Coronary artery (tissue), 2 donors: ENCODE results near the gene SLC25A40.

Source experiments
- DNase-seq: peaks from one replicate; pipeline ENCODE4 v3.0.0-alpha.2; 2017; ENCODE audit warnings: low spot score
- H3K27ac ChIP-seq, 2 donors: fragments of 200-600 bp; sonication (generic); one replicate each; pipeline ENCODE4 v1.5.1; 2016 to 2019
- H3K4me3 ChIP-seq: fragments of 200-600 bp; sonication (generic); 2 replicates; pipeline ENCODE4 v1.5.1; 2016; ENCODE audit warnings: mild to moderate bottlenecking, moderate library complexity
- TF ChIP-seq, protein P1 (sequence below): fragments of 200-600 bp; sonication (generic); IDR thresholded peaks from one replicate; pipeline ENCODE4 v1.5.1; 2019; ENCODE audit warnings: antibody characterized with exemption

The SLC25A40 gene

GRCh38 chr7:87899255-87899654 lies 23.1 kb upstream of the SLC25A40 start:
- Histone ChIP-seq H3K4me3 (no peak overlapping the region), H3K27ac (no peak overlapping the region)
- DNase-seq: no peak
- TF ChIP-seq, protein P1, sequence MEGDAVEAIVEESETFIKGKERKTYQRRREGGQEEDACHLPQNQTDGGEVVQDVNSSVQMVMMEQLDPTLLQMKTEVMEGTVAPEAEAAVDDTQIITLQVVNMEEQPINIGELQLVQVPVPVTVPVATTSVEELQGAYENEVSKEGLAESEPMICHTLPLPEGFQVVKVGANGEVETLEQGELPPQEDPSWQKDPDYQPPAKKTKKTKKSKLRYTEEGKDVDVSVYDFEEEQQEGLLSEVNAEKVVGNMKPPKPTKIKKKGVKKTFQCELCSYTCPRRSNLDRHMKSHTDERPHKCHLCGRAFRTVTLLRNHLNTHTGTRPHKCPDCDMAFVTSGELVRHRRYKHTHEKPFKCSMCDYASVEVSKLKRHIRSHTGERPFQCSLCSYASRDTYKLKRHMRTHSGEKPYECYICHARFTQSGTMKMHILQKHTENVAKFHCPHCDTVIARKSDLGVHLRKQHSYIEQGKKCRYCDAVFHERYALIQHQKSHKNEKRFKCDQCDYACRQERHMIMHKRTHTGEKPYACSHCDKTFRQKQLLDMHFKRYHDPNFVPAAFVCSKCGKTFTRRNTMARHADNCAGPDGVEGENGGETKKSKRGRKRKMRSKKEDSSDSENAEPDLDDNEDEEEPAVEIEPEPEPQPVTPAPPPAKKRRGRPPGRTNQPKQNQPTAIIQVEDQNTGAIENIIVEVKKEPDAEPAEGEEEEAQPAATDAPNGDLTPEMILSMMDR: no peak

GRCh38 chr7:87895363-87895762 lies 19.2 kb upstream of the SLC25A40 start:
- no peak overlapping the region for H3K27ac ChIP-seq
- no peak overlapping the region for H3K4me3 ChIP-seq
- no peak for DNase-seq
- TF ChIP-seq, protein P1: no peak

DNA sequence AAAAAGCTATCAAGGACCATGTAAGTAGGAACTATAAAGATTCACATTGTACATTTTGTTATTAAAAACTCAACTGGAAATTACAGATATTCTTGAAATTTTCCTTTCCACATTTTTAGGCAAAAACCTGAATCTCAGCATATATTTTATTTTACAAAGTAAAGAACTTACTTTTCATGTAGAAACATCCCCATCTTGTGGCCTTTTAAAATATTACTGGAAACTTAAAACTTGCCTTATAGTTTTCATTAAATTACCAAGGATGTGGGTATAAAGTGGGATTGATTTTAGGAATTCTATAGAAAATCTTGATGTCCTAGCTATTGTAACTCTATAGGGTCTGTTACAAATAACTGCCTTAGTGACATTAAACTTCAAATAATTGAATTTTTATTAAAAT lies 10.7 kb upstream of the SLC25A40 start:
- no peak overlapping the region for H3K27ac ChIP-seq
- H3K4me3 ChIP-seq: no peak overlapping the region
- DNase-seq: no peak
- TF ChIP-seq, protein P1: no peak

DNA sequence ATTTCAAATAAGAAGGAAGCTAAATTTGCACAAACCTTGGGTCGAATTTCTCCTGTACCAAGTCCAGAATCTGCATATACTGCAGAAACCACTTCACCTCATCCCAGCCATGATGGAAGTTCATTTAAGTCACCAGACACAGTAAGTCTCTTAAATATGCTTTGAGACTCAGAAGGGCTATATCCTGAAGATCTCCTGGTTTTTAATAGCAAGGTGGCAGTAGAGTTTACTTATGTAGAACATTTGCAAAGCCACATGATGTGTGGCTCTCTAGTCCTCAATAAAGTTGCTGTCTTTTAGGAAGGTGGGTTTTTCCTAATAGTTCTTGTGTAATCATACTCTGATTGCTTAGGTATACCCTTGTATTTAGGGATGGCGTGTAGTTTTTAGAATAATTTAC lies 8.9 kb upstream of the SLC25A40 start:
- TF ChIP-seq, protein P1: no peak
- Histone ChIP-seq H3K27ac (no peak overlapping the region), H3K4me3 (no peak overlapping the region)
- DNase-seq: no peak

GRCh38 chr7:87882151-87882937 lies 6.2 kb upstream of the SLC25A40 start:
- no peak overlapping the region for H3K27ac ChIP-seq
- no peak overlapping the region for H3K4me3 ChIP-seq
- TF ChIP-seq, protein P1: no peak
- DNase-seq: no peak

DNA sequence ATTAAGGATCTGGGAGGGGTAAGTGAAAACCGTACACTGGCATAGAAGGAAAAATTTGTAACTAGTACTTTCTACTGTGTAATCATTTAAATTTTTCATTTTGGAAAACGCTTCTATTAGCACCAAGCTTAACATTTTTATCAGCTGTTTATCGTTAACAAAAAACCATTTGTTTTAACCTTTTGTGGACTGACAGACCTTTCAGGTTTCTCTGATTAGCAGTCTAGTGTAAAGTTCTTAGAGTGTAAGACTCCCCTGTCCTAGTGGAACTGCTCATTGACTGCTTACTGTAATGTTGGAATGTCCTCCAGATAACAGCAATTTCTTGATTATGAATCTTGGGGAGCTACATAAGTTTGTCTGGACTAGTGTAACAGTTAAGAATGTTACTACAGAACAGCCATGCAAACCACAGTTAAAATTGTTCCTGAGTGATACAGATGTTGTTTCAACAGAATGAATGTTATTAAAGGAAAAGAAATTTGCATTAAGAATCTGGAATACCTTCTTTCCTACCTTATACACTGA lies 2.1 kb upstream of the SLC25A40 start:
- DNase-seq: no peak
- H3K27ac ChIP-seq: no peak overlapping the region
- TF ChIP-seq, protein P1: no peak
- H3K4me3 ChIP-seq: no peak overlapping the region
